H9 (cell line): ENCODE data around the gene ITPK1. TPM values are rescaled to one million over a fixed set of nuclear protein-coding genes. Genes with fewer than 3 reads are reported as not detected.

Experiments used
- DNase-seq: peaks from one replicate; pipeline ENCODE4 v3.0.0-alpha.2; 2017
- H2AFZ ChIP-seq: one replicate; pipeline ENCODE4 v1.6.1; 2013; ENCODE audit warnings: mild to moderate bottlenecking, low read length, control low read depth, moderate library complexity
- H2AK5ac ChIP-seq: 2 replicates; pipeline ENCODE4 v1.6.1; 2013; ENCODE audit warnings: low read length, control low read depth, mixed read lengths; ENCODE audit not compliant: insufficient read length
- H2BK120ac ChIP-seq: one replicate; pipeline ENCODE4 v1.6.1; 2013; ENCODE audit warnings: low read depth, mild to moderate bottlenecking, low read length, control low read depth, inconsistent platforms; ENCODE audit not compliant: poor library complexity, severe bottlenecking
- H2BK12ac ChIP-seq: 2 replicates; pipeline ENCODE4 v1.6.1; 2013; ENCODE audit warnings: low read length, control low read depth, mixed read lengths, low read depth; ENCODE audit not compliant: insufficient read length
- H2BK15ac ChIP-seq: 2 replicates; pipeline ENCODE4 v1.6.1; 2013; ENCODE audit warnings: low read depth, low read length, control low read depth
- H2BK20ac ChIP-seq: one replicate; pipeline ENCODE4 v1.6.1; 2013; ENCODE audit warnings: low read depth, mild to moderate bottlenecking, low read length, control low read depth, inconsistent platforms; ENCODE audit not compliant: poor library complexity, severe bottlenecking
- H2BK5ac ChIP-seq: 2 replicates; pipeline ENCODE4 v1.6.1; 2013; ENCODE audit warnings: low read length, control low read depth, mixed read lengths; ENCODE audit not compliant: insufficient read length
- H3K14ac ChIP-seq: 2 replicates; pipeline ENCODE4 v1.6.1; 2013; ENCODE audit warnings: low read length, control low read depth; ENCODE audit not compliant: insufficient read depth
- H3K18ac ChIP-seq: 2 replicates; pipeline ENCODE4 v1.6.1; 2013; ENCODE audit warnings: low read depth, mild to moderate bottlenecking, mixed read lengths, low read length, control low read depth; ENCODE audit not compliant: insufficient read length
- H3K23ac ChIP-seq: 2 replicates; pipeline ENCODE4 v1.6.1; 2013; ENCODE audit warnings: low read length, control low read depth, mixed read lengths, low read depth; ENCODE audit not compliant: insufficient read length
- H3K23me2 ChIP-seq: 2 replicates; pipeline ENCODE4 v1.6.1; 2013; ENCODE audit warnings: low read depth, mild to moderate bottlenecking, mixed read lengths, low read length, control low read depth; ENCODE audit not compliant: insufficient read length, poor library complexity, severe bottlenecking
- H3K27ac ChIP-seq: 2 replicates; pipeline ENCODE4 v1.5.1; 2013; ENCODE audit warnings: low read length, control low read depth, mixed read lengths, low read depth; ENCODE audit not compliant: insufficient read length
- H3K27me3 ChIP-seq: 2 replicates; pipeline ENCODE4 v1.6.1; 2013; ENCODE audit warnings: low read length, control low read depth, inconsistent platforms; ENCODE audit not compliant: insufficient read depth
- H3K4ac ChIP-seq: 2 replicates; pipeline ENCODE4 v1.6.1; 2013; ENCODE audit warnings: low read depth, mild to moderate bottlenecking, control low read depth, inconsistent platforms, low read length, moderate library complexity
- H3K4me1 ChIP-seq: 2 replicates; pipeline ENCODE4 v1.6.1; 2013; ENCODE audit warnings: low read length, control low read depth, inconsistent platforms; ENCODE audit not compliant: insufficient read depth
- H3K4me2 ChIP-seq: 2 replicates; pipeline ENCODE4 v1.6.1; 2013; ENCODE audit warnings: low read length, control low read depth, mixed read lengths; ENCODE audit not compliant: insufficient read length, insufficient read depth
- H3K56ac ChIP-seq: 2 replicates; pipeline ENCODE4 v1.6.1; 2013; ENCODE audit warnings: low read depth, mild to moderate bottlenecking, mixed read lengths, low read length, control low read depth; ENCODE audit not compliant: insufficient read length
- H3K79me1 ChIP-seq: 2 replicates; pipeline ENCODE4 v1.6.1; 2013; ENCODE audit warnings: low read depth, mild to moderate bottlenecking, moderate library complexity, low read length, control low read depth, inconsistent platforms; ENCODE audit not compliant: insufficient read depth, poor library complexity, severe bottlenecking
- H3K79me2 ChIP-seq: 2 replicates; pipeline ENCODE4 v1.6.1; 2013; ENCODE audit warnings: low read length, control low read depth, inconsistent platforms; ENCODE audit not compliant: insufficient read depth
- H3K9ac ChIP-seq: 2 replicates; pipeline ENCODE4 v1.6.1; 2013; ENCODE audit warnings: low read length, control low read depth, mixed read lengths; ENCODE audit not compliant: insufficient read length; ENCODE audit errors: extremely low read depth
- H3K9me3 ChIP-seq: one replicate; pipeline ENCODE4 v1.6.1; 2013; ENCODE audit warnings: low read depth, low read length, inconsistent platforms; ENCODE audit not compliant: control insufficient read depth
- H3T11ph ChIP-seq: one replicate; pipeline ENCODE4 v1.6.1; 2013; ENCODE audit warnings: mild to moderate bottlenecking, low read length, control low read depth, inconsistent platforms
- H4K20me1 ChIP-seq: one replicate; pipeline ENCODE4 v1.6.1; 2013; ENCODE audit not compliant: control insufficient read depth, insufficient read length, insufficient read depth
- H4K5ac ChIP-seq: 2 replicates; pipeline ENCODE4 v1.6.1; 2013; ENCODE audit warnings: low read depth, mild to moderate bottlenecking, mixed read lengths, low read length, control low read depth; ENCODE audit not compliant: insufficient read length
- H4K8ac ChIP-seq: replicated peaks from 2 replicates; pipeline ENCODE4 v1.6.1; 2013; ENCODE audit warnings: low read length, control low read depth, mixed read lengths, low read depth; ENCODE audit not compliant: insufficient read length
- H4K91ac ChIP-seq: 2 replicates; pipeline ENCODE4 v1.6.1; 2013; ENCODE audit warnings: low read depth, mild to moderate bottlenecking, moderate library complexity, mixed read lengths, low read length, control low read depth; ENCODE audit not compliant: insufficient read length
- H3K27ac Mint-ChIP-seq, 3 experiments: 2 replicates in 2 of 3; 3 replicates in 1 of 3; pipeline ENCODE4 v1.8.0; 2020 to 2021; ENCODE audit warnings: mixed read lengths in 3 of 3, mild to moderate bottlenecking in 1 of 3, moderate library complexity in 1 of 3
- H3K27me3 Mint-ChIP-seq: 2 replicates; pipeline ENCODE4 v1.8.0; 2021; ENCODE audit warnings: low read depth, mild to moderate bottlenecking, moderate library complexity, mixed read lengths
- H3K36me3 Mint-ChIP-seq, 3 experiments: 2 replicates in 2 of 3; 3 replicates in 1 of 3; pipeline ENCODE4 v1.8.0; 2020 to 2021; ENCODE audit warnings: low read depth in 3 of 3, mixed read lengths in 3 of 3; ENCODE audit not compliant: insufficient read depth in 1 of 3
- H3K4me1 Mint-ChIP-seq, 2 experiments: 2 replicates each; pipeline ENCODE4 v1.8.0; 2020; ENCODE audit warnings: mixed read lengths in 2 of 2
- H3K4me3 Mint-ChIP-seq, 2 experiments: 2 replicates in 1 of 2; 3 replicates in 1 of 2; pipeline ENCODE4 v1.8.0; 2020 to 2021; ENCODE audit warnings: mild to moderate bottlenecking in 2 of 2, mixed read lengths in 2 of 2, moderate library complexity in 1 of 2
- H3K9me3 Mint-ChIP-seq, 2 experiments: 2 replicates in 1 of 2; 3 replicates in 1 of 2; pipeline ENCODE4 v1.8.0; 2020; ENCODE audit warnings: mild to moderate bottlenecking in 2 of 2, mixed read lengths in 2 of 2, moderate library complexity in 1 of 2
- CTCF ChIP-seq: fragments of 200-600 bp; sonication (generic); conservative IDR thresholded peaks from 3 replicates; pipeline ENCODE4 v1.8.0; 2021; ENCODE audit warnings: antibody characterized with exemption, mild to moderate bottlenecking
- WGBS: extraction: QIAGEN DNeasy Blood & Tissue Kit; methylation state at CpG from one replicate; pipeline ENCODE4 v1.1.7; 2013; ENCODE audit warnings: missing lambda C conversion rate, low lambda C conversion rate, mixed read lengths; ENCODE audit not compliant: insufficient read length; ENCODE audit errors: extremely low coverage; 5-methylcytosine and 5-hydroxymethylcytosine counted together
- total RNA-seq: library from RNA; stranded (reverse); gene quantifications from 2 replicates; pipeline ENCODE4 v1.2.1, GENCODE V29; 2021

The ITPK1 gene
- total RNA-seq, 1 experiment from 2014 or later = 92.7 TPM

DNA sequence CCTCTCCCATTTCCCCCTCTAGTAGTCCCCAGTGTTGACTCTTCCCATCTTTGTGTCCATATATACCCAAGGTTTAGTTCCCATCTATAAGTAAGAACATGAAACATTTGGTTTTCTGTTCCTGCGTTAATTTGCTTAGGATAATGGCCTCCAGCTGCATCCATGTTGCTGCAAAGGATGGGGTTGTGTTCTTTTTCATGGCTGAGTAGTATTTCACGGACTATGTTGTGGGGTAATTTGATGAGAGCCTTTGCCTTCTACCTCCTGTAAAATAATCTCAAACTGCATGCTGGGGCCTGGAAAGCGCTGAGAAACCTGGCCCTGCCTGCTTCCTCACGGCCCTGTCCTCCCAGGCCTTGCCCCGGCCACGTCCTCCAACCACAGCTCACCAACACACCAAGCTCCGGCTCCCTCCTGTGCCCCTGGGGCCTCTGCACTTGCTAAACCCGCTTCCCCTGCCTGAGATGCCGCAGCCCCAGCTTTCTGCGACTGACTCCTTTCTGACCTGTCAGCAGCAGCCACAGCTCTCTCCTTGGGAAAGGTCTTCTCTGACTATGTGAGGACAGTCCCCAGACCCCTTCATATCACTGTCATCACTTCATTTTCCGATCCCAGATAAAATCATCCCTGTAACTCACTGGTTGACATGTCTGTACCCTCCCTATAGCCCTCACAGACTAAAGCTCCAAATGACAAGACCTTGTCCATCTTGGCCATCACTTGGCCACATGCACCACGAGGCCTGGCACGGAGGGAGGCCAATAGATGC is 19.8 kb downstream of the ITPK1 start:
- no peaks in the 10 kb centered on the region for H3K27me3 ChIP-seq
- H3T11ph ChIP-seq = no peak overlapping the region
- no CpG with 5 or more reads among the region's 13 CpGs for WGBS
- peaks cover 0 to 5% (median 2%) of the 10 kb centered on the region in 3 experiments; a peak in 3 of 7 replicates for H3K36me3 Mint-ChIP-seq
- H2BK120ac ChIP-seq = no peak overlapping the region
- H3K56ac ChIP-seq = no peak overlapping the region
- H3K4me3 Mint-ChIP-seq = no peak overlapping the region
- H3K9me3 ChIP-seq = no peaks in the 10 kb centered on the region
- no peak overlapping the region for H2AFZ ChIP-seq
- TF ChIP-seq CTCF = no peak
- no peak overlapping the region for H3K23ac ChIP-seq
- no peak overlapping the region for H3K9ac ChIP-seq
- H3K4me1 ChIP-seq = peaks cover 2% of the 10 kb centered on the region; the same call in 1 of the 2 replicates
- no peaks in the 10 kb centered on the region for H3K9me3 Mint-ChIP-seq
- H3K27ac ChIP-seq = no peak overlapping the region
- DNase-seq = no peak
- H3K23me2 ChIP-seq = no peaks in the 10 kb centered on the region
- peaks cover 7% of the 10 kb centered on the region for H3K79me1 ChIP-seq
- H2AK5ac ChIP-seq = no peak overlapping the region
- peaks cover 41% of the 10 kb centered on the region; the same call in 1 of the 2 replicates for H3K79me2 ChIP-seq
- H3K14ac ChIP-seq = no peak overlapping the region
- no peak overlapping the region for H4K91ac ChIP-seq
- no peak overlapping the region for H2BK20ac ChIP-seq
- H3K4me2 ChIP-seq = no peak overlapping the region
- H4K8ac ChIP-seq = no peak overlapping the region
- no peaks in the 10 kb centered on the region for H3K27me3 Mint-ChIP-seq
- no peak overlapping the region for H3K4ac ChIP-seq
- no peak overlapping the region for H2BK5ac ChIP-seq
- H3K18ac ChIP-seq = no peak overlapping the region
- H4K20me1 ChIP-seq = peaks cover 2% of the 10 kb centered on the region
- H4K5ac ChIP-seq = no peak overlapping the region
- H2BK12ac ChIP-seq = no peak overlapping the region
- H3K27ac Mint-ChIP-seq = peak overlapping the region in 2 of 3 experiments; percentile 58 to 85; a peak in 3 of 7 replicates
- H2BK15ac ChIP-seq = no peak overlapping the region
- H3K4me1 Mint-ChIP-seq = peaks cover 29 to 47% of the 10 kb centered on the region in 2 experiments
